Measurements from ENCODE around the gene RRP7A. TPM values are rescaled to one million over a fixed set of nuclear protein-coding genes. Genes with fewer than 3 reads are reported as not detected.
A peak's percentile ranks its signal among the peaks of the same experiment; 100 is the strongest.

RRP7A gene
- total and polyA plus RNA-seq, 2 donors, result 21.9 to 62.4 TPM

GRCh38 chr22:42470366-42471082, 49.1 kb downstream of the RRP7A start:
- Histone ChIP-seq H3K4me1 (ENCODE audit: control insufficient read depth in 2 of 2, insufficient read depth in 2 of 2, low read length in 2 of 2) (no peaks in the 10 kb centered on the region), H3K9me3 (ENCODE audit: control insufficient read depth in 2 of 2, insufficient read depth in 1 of 2, low read length in 1 of 2) (no peaks in the 10 kb centered on the region), H3K4me3 (ENCODE audit: low read length in 2 of 2) (no peak overlapping the region), H3K27ac (ENCODE audit: low read depth in 1 of 2, low read length in 1 of 2) (no peak overlapping the region), H3K27me3 (ENCODE audit: control insufficient read depth in 2 of 2, insufficient read depth in 1 of 2, low read length in 1 of 2) (peaks cover 0 to 7% of the 10 kb centered on the region in 2 donors), H3K36me3 (ENCODE audit: control insufficient read depth in 2 of 2, insufficient read depth in 2 of 2, low read length in 1 of 2) (no peaks in the 10 kb centered on the region)
- no peak for DNase-seq (ENCODE audit: low read depth in 6 of 9, low spot score in 9 of 9)
- 87% methylated on average over 4 of the region's 4 CpGs for WGBS

GRCh38 chr22:42468841-42469240, 50.8 kb downstream of the RRP7A start:
- 98% methylated on average over 2 of the region's 2 CpGs for WGBS
- Histone ChIP-seq H3K9me3 (ENCODE audit: control insufficient read depth in 2 of 2, insufficient read depth in 1 of 2, low read length in 1 of 2) (no peaks in the 10 kb centered on the region), H3K27ac (ENCODE audit: low read depth in 1 of 2, low read length in 1 of 2) (no peak overlapping the region), H3K4me1 (ENCODE audit: control insufficient read depth in 2 of 2, insufficient read depth in 2 of 2, low read length in 2 of 2) (no peaks in the 10 kb centered on the region), H3K36me3 (ENCODE audit: control insufficient read depth in 2 of 2, insufficient read depth in 2 of 2, low read length in 1 of 2) (no peaks in the 10 kb centered on the region), H3K27me3 (ENCODE audit: control insufficient read depth in 2 of 2, insufficient read depth in 1 of 2, low read length in 1 of 2) (peaks cover 0 to 7% of the 10 kb centered on the region in 2 donors), H3K4me3 (ENCODE audit: low read length in 2 of 2) (no peak overlapping the region)
- no peak for DNase-seq (ENCODE audit: low read depth in 6 of 9, low spot score in 9 of 9)

GRCh38 chr22:42462016-42462415, 57.6 kb downstream of the RRP7A start:
- DNase-seq (ENCODE audit: low read depth in 6 of 9, low spot score in 9 of 9), result peak in 1 of 9 donors; percentile 56
- Histone ChIP-seq H3K36me3 (ENCODE audit: control insufficient read depth in 2 of 2, insufficient read depth in 2 of 2, low read length in 1 of 2) (no peaks in the 10 kb centered on the region), H3K27ac (ENCODE audit: low read depth in 1 of 2, low read length in 1 of 2) (no peak overlapping the region), H3K27me3 (ENCODE audit: control insufficient read depth in 2 of 2, insufficient read depth in 1 of 2, low read length in 1 of 2) (peaks cover 0 to 18% of the 10 kb centered on the region in 2 donors), H3K4me3 (ENCODE audit: low read length in 2 of 2) (no peak overlapping the region), H3K4me1 (ENCODE audit: control insufficient read depth in 2 of 2, insufficient read depth in 2 of 2, low read length in 2 of 2) (peaks cover 0 to 13% of the 10 kb centered on the region in 2 donors), H3K9me3 (ENCODE audit: control insufficient read depth in 2 of 2, insufficient read depth in 1 of 2, low read length in 1 of 2) (peaks cover 0 to 5% of the 10 kb centered on the region in 2 donors)
- WGBS, result 22% methylated on average over 1 of the region's 1 CpG

GRCh38 chr22:42461511-42461910, 58.1 kb downstream of the RRP7A start:
- Histone ChIP-seq H3K27me3 (ENCODE audit: control insufficient read depth in 2 of 2, insufficient read depth in 1 of 2, low read length in 1 of 2) (peaks cover 0 to 18% of the 10 kb centered on the region in 2 donors), H3K9me3 (ENCODE audit: control insufficient read depth in 2 of 2, insufficient read depth in 1 of 2, low read length in 1 of 2) (peaks cover 0 to 5% of the 10 kb centered on the region in 2 donors)
- 84% methylated on average over 3 of the region's 3 CpGs for WGBS

More at GRCh38 chr22:42461511-42461910, 58.1 kb downstream of the RRP7A start:
- Histone ChIP-seq H3K4me3 (ENCODE audit: low read length in 2 of 2) (no peak overlapping the region), H3K27ac (ENCODE audit: low read depth in 1 of 2, low read length in 1 of 2) (no peak overlapping the region), H3K4me1 (ENCODE audit: control insufficient read depth in 2 of 2, insufficient read depth in 2 of 2, low read length in 2 of 2) (peaks cover 0 to 13% of the 10 kb centered on the region in 2 donors), H3K36me3 (ENCODE audit: control insufficient read depth in 2 of 2, insufficient read depth in 2 of 2, low read length in 1 of 2) (no peaks in the 10 kb centered on the region)
- DNase-seq (ENCODE audit: low read depth in 6 of 9, low spot score in 9 of 9), result no peak

Other genes starting within 250 kb of the RRP7A start
- 26.4 TPM for gene TCF20, start 249.1 kb downstream of the RRP7A start, total RNA-seq
- 9.9 TPM for gene TCF20, start 249.1 kb downstream of the RRP7A start, polyA plus RNA-seq
- gene NFAM1, start 87.4 kb downstream of the RRP7A start, total RNA-seq, result 1.7 TPM
- gene NFAM1, start 87.4 kb downstream of the RRP7A start, polyA plus RNA-seq, result 2.0 TPM
- gene SERHL2, start 34.2 kb upstream of the RRP7A start, total RNA-seq, result 2.4 TPM
- gene SERHL2, start 34.2 kb upstream of the RRP7A start, polyA plus RNA-seq, result 1.2 TPM
- gene POLDIP3, start 95.1 kb upstream of the RRP7A start, total RNA-seq, result 40.4 TPM
- gene POLDIP3, start 95.1 kb upstream of the RRP7A start, polyA plus RNA-seq, result 29.8 TPM
- 0.09 TPM for gene ATP5MGL, start 120.8 kb upstream of the RRP7A start, total RNA-seq
- 0.07 TPM for gene ATP5MGL, start 120.8 kb upstream of the RRP7A start, polyA plus RNA-seq
- 24.6 TPM for gene CYB5R3, start 129.6 kb upstream of the RRP7A start, total RNA-seq
- gene CYB5R3, start 129.6 kb upstream of the RRP7A start, polyA plus RNA-seq, result 70.7 TPM
- 1.3 TPM for gene A4GALT, start 201.1 kb upstream of the RRP7A start, total RNA-seq
- gene A4GALT, start 201.1 kb upstream of the RRP7A start, polyA plus RNA-seq, result 20.9 TPM